ENCODE results near the gene RC3H1. TPM values are rescaled to one million over a fixed set of nuclear protein-coding genes. Genes with fewer than 3 reads are reported as not detected.
A peak's percentile ranks its signal among the peaks of the same experiment; 100 is the strongest.
"Not testable (repeated sequence)": the region's sequence is repeated elsewhere in the genome, so short reads cannot be mapped to it uniquely, and the experiment has no call there.

Gene RC3H1
- 25.3 TPM for total RNA-seq

DNA sequence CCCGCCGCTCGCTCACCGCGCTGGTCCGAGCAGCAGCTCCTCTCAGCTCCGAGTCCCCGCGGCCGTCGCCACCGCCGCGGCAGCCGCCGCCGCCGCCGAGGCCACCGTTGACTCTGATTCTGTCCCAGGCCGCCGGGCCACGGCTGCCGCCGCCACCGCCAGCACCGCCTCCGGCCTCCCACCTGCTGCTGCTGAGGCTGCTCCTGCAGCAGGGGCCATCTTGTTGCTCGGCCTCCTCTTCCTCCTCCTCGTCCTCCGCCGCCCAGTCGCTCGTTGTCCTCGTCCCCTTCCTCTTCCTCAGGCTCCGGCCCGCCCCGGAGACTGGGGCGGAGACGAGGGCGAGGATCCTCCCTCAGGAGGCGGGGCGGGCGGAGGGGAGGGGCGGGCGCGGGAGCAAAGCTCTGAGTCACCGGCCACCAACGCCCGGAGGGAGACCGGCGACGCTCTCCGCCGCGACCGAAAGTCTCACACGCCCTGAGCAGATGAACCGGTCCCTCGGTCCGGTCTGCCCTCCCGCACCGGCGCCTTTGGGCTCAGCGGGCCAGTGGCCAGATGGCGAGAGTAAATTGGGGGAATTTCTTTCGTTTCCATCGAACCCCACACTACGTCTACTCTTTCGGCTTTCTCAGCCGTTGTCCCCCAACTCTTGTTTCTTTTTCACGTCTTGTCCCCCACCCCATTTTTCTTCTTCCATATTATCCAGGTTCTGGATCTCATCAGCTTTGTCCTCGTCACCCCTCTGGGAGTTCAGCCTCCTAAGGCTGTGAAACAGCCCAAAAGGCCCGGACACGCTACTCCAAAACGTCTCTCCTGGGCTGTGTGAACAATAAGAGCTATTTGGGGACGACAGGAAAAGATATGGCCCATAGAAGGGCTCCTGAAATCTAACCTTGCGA is at the start of gene RC3H1:
TSS of gene RC3H1 (minus strand) at position 278 of the 896 bp plus-strand sequence. CDS start 29,372 bp downstream, outside the sequence.
- H3K36me3 ChIP-seq: no peaks in the 10 kb centered on the region
- H3K9me3 ChIP-seq: no peaks in the 10 kb centered on the region
- TF ChIP-seq POLR2A (IDR thresholded peaks at IDR 0.05) (peak in 1 of 2 donors; percentile 92), POLR2AphosphoS5 (IDR thresholded peaks at IDR 0.05; ENCODE audit: insufficient read depth in 1 of 2, low read depth in 1 of 2) (peak; percentile 80 to 99), CTCF (IDR thresholded peaks at IDR 0.05) (no peak)
- intact Hi-C loops (cut with DNase I): no loop called here
- DNase-seq (ENCODE audit: extremely low spot score in 2 of 2): peak in 1 of 2 donors; percentile 94
- H3K27ac ChIP-seq: peak within 1 kb of the TSS; percentile 93
- peak within 1 kb of the TSS; percentile 75 to 83 for H3K4me3 ChIP-seq
- no peaks in the 10 kb centered on the region for H3K27me3 ChIP-seq
- H3K4me1 ChIP-seq: peaks cover 46% of the 10 kb centered on the region

GRCh38 chr1:174070614-174071013 is 48.5 kb upstream of the RC3H1 start:
- no peaks in the 10 kb centered on the region for H3K27me3 ChIP-seq
- intact Hi-C loops (cut with DNase I): no loop called here
- H3K36me3 ChIP-seq: no peaks in the 10 kb centered on the region
- no peak overlapping the region for H3K4me3 ChIP-seq
- no peaks in the 10 kb centered on the region for H3K4me1 ChIP-seq
- no peak overlapping the region for H3K27ac ChIP-seq
- TF ChIP-seq POLR2AphosphoS5 (IDR thresholded peaks at IDR 0.05; ENCODE audit: insufficient read depth in 1 of 2, low read depth in 1 of 2) (no peak), CTCF (IDR thresholded peaks at IDR 0.05) (no peak), POLR2A (IDR thresholded peaks at IDR 0.05) (no peak)
- no peak for DNase-seq (ENCODE audit: extremely low spot score in 2 of 2)
- H3K9me3 ChIP-seq: no peaks in the 10 kb centered on the region

GRCh38 chr1:174068000-174068399 is 45.8 kb upstream of the RC3H1 start:
- Histone ChIP-seq H3K27me3 (no peaks in the 10 kb centered on the region), H3K27ac (no peak overlapping the region), H3K36me3 (no peaks in the 10 kb centered on the region), H3K4me3 (no peak overlapping the region), H3K4me1 (no peaks in the 10 kb centered on the region), H3K9me3 (no peaks in the 10 kb centered on the region)
- TF ChIP-seq CTCF (IDR thresholded peaks at IDR 0.05) (no peak), POLR2AphosphoS5 (IDR thresholded peaks at IDR 0.05; ENCODE audit: insufficient read depth in 1 of 2, low read depth in 1 of 2) (no peak), POLR2A (IDR thresholded peaks at IDR 0.05) (no peak)
- intact Hi-C loops (cut with DNase I): no loop called here
- no peak for DNase-seq (ENCODE audit: extremely low spot score in 2 of 2)

- no peaks in the 10 kb centered on the region for H3K9me3 ChIP-seq
- no peaks in the 10 kb centered on the region for H3K36me3 ChIP-seq
- no peaks in the 10 kb centered on the region for H3K4me1 ChIP-seq
- DNase-seq (ENCODE audit: extremely low spot score in 2 of 2): no peak
- intact Hi-C loops (cut with DNase I): no loop called here
- H3K4me3 ChIP-seq: no peak overlapping the region
- H3K27me3 ChIP-seq: no peaks in the 10 kb centered on the region
- H3K27ac ChIP-seq: no peak overlapping the region
- no peak for TF ChIP-seq CTCF (IDR thresholded peaks at IDR 0.05)
- TF ChIP-seq POLR2A (IDR thresholded peaks at IDR 0.05): no peak
- no peak for TF ChIP-seq POLR2AphosphoS5 (IDR thresholded peaks at IDR 0.05; ENCODE audit: insufficient read depth in 1 of 2, low read depth in 1 of 2)
These were observed 37.9 kb upstream of the RC3H1 start for GRCh38 chr1:174060090-174060489.

DNA sequence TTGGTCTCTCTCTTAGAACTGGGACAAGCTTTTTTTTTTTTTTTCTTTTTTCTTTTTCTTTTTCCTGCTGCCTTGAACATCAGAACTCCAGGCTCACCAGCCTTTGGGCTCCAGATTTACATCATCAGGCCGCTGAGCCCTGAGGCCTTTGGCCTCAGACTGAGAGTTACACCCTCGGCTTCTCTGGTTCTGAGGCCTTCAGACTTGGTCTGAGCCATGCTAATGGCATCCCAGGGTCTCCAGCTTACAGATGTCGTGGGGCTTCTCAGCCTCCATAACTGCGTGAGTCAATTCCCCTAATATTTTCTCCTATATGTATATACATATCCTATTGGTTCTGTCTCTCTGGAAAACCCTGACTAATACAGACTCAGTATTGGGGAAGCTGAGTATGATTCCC is 36.5 kb upstream of the RC3H1 start:
- no peak overlapping the region for H3K27ac ChIP-seq
- H3K27me3 ChIP-seq: no peaks in the 10 kb centered on the region
- H3K9me3 ChIP-seq: no peaks in the 10 kb centered on the region
- no peak for DNase-seq (ENCODE audit: extremely low spot score in 2 of 2)
- no peak overlapping the region for H3K4me3 ChIP-seq
- intact Hi-C loops (cut with DNase I): no loop called here
- no peaks in the 10 kb centered on the region for H3K36me3 ChIP-seq
- TF ChIP-seq CTCF (IDR thresholded peaks at IDR 0.05) (no peak), POLR2A (IDR thresholded peaks at IDR 0.05) (no peak), POLR2AphosphoS5 (IDR thresholded peaks at IDR 0.05; ENCODE audit: insufficient read depth in 1 of 2, low read depth in 1 of 2) (no peak)
- no peaks in the 10 kb centered on the region for H3K4me1 ChIP-seq

- H3K9me3 ChIP-seq; H3K4me1 ChIP-seq; H3K27ac ChIP-seq; H3K27me3 ChIP-seq; H3K36me3 ChIP-seq; DNase-seq (ENCODE audit: extremely low spot score in 2 of 2); H3K4me3 ChIP-seq; intact Hi-C loops (cut with DNase I): not testable (repeated sequence)
These were observed 34.5 kb upstream of the RC3H1 start for GRCh38 chr1:174056609-174057008.

GRCh38 chr1:174055797-174056196 is 33.6 kb upstream of the RC3H1 start:
- H3K4me1 ChIP-seq; H3K27ac ChIP-seq; H3K4me3 ChIP-seq; H3K27me3 ChIP-seq; intact Hi-C loops (cut with DNase I); H3K9me3 ChIP-seq; H3K36me3 ChIP-seq; DNase-seq (ENCODE audit: extremely low spot score in 2 of 2): not testable (repeated sequence)
